Amniotic stem cell (primary cell): ENCODE data around the gene TOX2.
"Not testable (repeated sequence)": the region's sequence is repeated elsewhere in the genome, so short reads cannot be mapped to it uniquely, and the experiment has no call there.

Experiments used
- DNase-seq: peaks from one replicate; lab custom pipeline; 2025; lab: John Stamatoyannopoulos, UW

TOX2 gene

GRCh38 chr20:44032583-44033331, 118.1 kb downstream of the TOX2 start:
- no peak for DNase-seq

- no peak for DNase-seq
Measured at GRCh38 chr20:44033344-44033743, 118.7 kb downstream of the TOX2 start.

- no peak for DNase-seq
Measured at GRCh38 chr20:44033873-44034272, 119.2 kb downstream of the TOX2 start.

- no peak for DNase-seq
Measured at GRCh38 chr20:44034451-44034850, 119.8 kb downstream of the TOX2 start.

- no peak for DNase-seq
Measured at GRCh38 chr20:44034965-44035635, 120.4 kb downstream of the TOX2 start.

GRCh38 chr20:44035924-44036323, 121.3 kb downstream of the TOX2 start:
- DNase-seq = no peak

GRCh38 chr20:44036441-44036840, 121.8 kb downstream of the TOX2 start:
- no peak for DNase-seq

GRCh38 chr20:44038681-44039123, 124.0 kb downstream of the TOX2 start:
- DNase-seq = no peak

- no peak for DNase-seq
Measured at GRCh38 chr20:44039147-44039546, 124.5 kb downstream of the TOX2 start.

- DNase-seq = no peak
Measured at GRCh38 chr20:44039741-44040140, 125.1 kb downstream of the TOX2 start.

GRCh38 chr20:44040202-44040915, 125.7 kb downstream of the TOX2 start:
- no peak for DNase-seq

- DNase-seq = no peak
Measured at GRCh38 chr20:44041001-44041400, 126.3 kb downstream of the TOX2 start.

GRCh38 chr20:44044712-44045111, 130.1 kb downstream of the TOX2 start:
- not testable (repeated sequence) for DNase-seq

- no peak for DNase-seq
Measured at GRCh38 chr20:44050327-44050726, 135.7 kb downstream of the TOX2 start.

GRCh38 chr20:44050925-44051660, 136.4 kb downstream of the TOX2 start:
- no peak for DNase-seq

- DNase-seq = no peak
Measured at GRCh38 chr20:44051661-44052000, 137.0 kb downstream of the TOX2 start.

- no peak for DNase-seq
Measured at GRCh38 chr20:44052166-44052565, 137.5 kb downstream of the TOX2 start.

- no peak for DNase-seq
Measured at GRCh38 chr20:44053046-44053445, 138.4 kb downstream of the TOX2 start.

GRCh38 chr20:44054118-44054517, 139.5 kb downstream of the TOX2 start:
- DNase-seq = no peak

- DNase-seq = no peak
Measured at GRCh38 chr20:44054849-44055248, 140.2 kb downstream of the TOX2 start.

GRCh38 chr20:44056010-44056698, 141.5 kb downstream of the TOX2 start:
- no peak for DNase-seq
